ENCODE measurements around the gene RAD18.

The RAD18 gene

DNA sequence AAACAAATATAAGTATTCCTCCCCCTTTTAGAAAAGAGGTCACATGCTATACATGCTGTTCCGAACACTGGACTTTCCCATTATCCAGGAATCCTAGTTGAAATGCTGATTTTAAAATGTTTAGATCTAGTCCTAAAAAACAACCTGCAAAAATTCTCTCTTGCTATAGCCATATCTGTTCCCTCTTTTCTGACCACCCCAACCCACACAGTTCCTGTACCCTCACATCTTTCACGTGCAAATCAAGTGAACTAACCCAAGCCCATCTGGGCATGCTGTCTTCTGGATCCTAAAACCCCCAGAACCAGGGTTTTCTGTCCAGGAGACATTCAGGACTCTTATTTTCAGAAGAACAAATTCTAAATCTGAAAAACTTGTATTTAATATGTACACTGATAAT, 67.4 kb downstream of the RAD18 start:
- H3K4me3 ChIP-seq (ENCODE audit: low read length), result no peak overlapping the region
- H4K20me1 ChIP-seq (ENCODE audit: control insufficient read depth, insufficient read depth, low read depth, low read length), result no peaks in the 10 kb centered on the region
- peaks cover 58% of the 10 kb centered on the region for H3K36me3 ChIP-seq (ENCODE audit: control insufficient read depth, low read length)
- H3F3A ChIP-seq (ENCODE audit: control insufficient read depth, insufficient read depth), result no peaks in the 10 kb centered on the region
- H3K4me1 ChIP-seq (ENCODE audit: control insufficient read depth, low read length), result no peaks in the 10 kb centered on the region
- no peaks in the 10 kb centered on the region for H3K9me3 ChIP-seq (ENCODE audit: control insufficient read depth, insufficient read depth, low read length)
- no peak overlapping the region for H3K4me2 ChIP-seq (ENCODE audit: low read length)
- no peaks in the 10 kb centered on the region for H3K9me2 ChIP-seq (replicated peaks; ENCODE audit: control insufficient read depth, low read length)
- no peak overlapping the region for H3K27ac ChIP-seq (ENCODE audit: low read depth, low read length)
- TF ChIP-seq EZH2phosphoT487 (IDR thresholded peaks at IDR 0.05; ENCODE audit: borderline replicate concordance, low read length) (no peak), CTCF (IDR thresholded peaks at IDR 0.05; ENCODE audit: low read depth, low read length, poor library complexity, severe bottlenecking) (no peak)
- no peaks in the 10 kb centered on the region for H3K79me2 ChIP-seq (ENCODE audit: control insufficient read depth, low read length)
- no peaks in the 10 kb centered on the region for H3K27me3 ChIP-seq (ENCODE audit: control insufficient read depth, low read length)

DNA sequence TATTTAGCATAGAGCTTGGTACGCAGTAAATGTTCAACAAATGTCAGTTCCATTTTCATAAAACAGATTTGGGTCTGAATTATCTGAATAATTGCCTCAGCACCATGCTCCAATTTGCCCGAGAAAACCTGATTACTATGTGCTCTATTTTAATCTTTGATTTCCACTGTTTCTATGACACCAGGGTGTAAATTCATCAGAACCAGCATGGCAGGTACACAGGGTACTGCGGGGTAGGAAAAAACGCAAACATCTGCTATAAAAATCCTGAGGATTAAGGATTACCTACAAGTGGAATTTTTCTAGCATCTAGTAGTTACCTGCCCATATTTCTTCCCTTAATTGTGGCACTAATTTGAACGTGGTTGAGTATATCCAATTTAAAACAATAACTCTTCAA, 70.3 kb downstream of the RAD18 start:
- Histone ChIP-seq H3K27me3 (ENCODE audit: control insufficient read depth, low read length) (no peaks in the 10 kb centered on the region), H3K27ac (ENCODE audit: low read depth, low read length) (no peak overlapping the region), H3K9me2 (replicated peaks; ENCODE audit: control insufficient read depth, low read length) (no peaks in the 10 kb centered on the region), H3K36me3 (ENCODE audit: control insufficient read depth, low read length) (peaks cover 51% of the 10 kb centered on the region), H3K79me2 (ENCODE audit: control insufficient read depth, low read length) (no peaks in the 10 kb centered on the region), H3K4me3 (ENCODE audit: low read length) (no peak overlapping the region), H4K20me1 (ENCODE audit: control insufficient read depth, insufficient read depth, low read depth, low read length) (no peaks in the 10 kb centered on the region), H3K9me3 (ENCODE audit: control insufficient read depth, insufficient read depth, low read length) (no peaks in the 10 kb centered on the region), H3K4me1 (ENCODE audit: control insufficient read depth, low read length) (no peaks in the 10 kb centered on the region), H3F3A (ENCODE audit: control insufficient read depth, insufficient read depth) (no peaks in the 10 kb centered on the region), H3K4me2 (ENCODE audit: low read length) (no peak overlapping the region)
- TF ChIP-seq CTCF (IDR thresholded peaks at IDR 0.05; ENCODE audit: low read depth, low read length, poor library complexity, severe bottlenecking) (no peak), EZH2phosphoT487 (IDR thresholded peaks at IDR 0.05; ENCODE audit: borderline replicate concordance, low read length) (no peak)

GRCh38 chr3:8891774-8892173, 71.5 kb downstream of the RAD18 start:
- Histone ChIP-seq H3K4me1 (ENCODE audit: control insufficient read depth, low read length) (no peaks in the 10 kb centered on the region), H3K4me2 (ENCODE audit: low read length) (no peak overlapping the region), H3K4me3 (ENCODE audit: low read length) (no peak overlapping the region), H3K9me3 (ENCODE audit: control insufficient read depth, insufficient read depth, low read length) (no peaks in the 10 kb centered on the region), H3K27me3 (ENCODE audit: control insufficient read depth, low read length) (no peaks in the 10 kb centered on the region), H3K27ac (ENCODE audit: low read depth, low read length) (no peak overlapping the region), H3K79me2 (ENCODE audit: control insufficient read depth, low read length) (no peaks in the 10 kb centered on the region), H3K9me2 (replicated peaks; ENCODE audit: control insufficient read depth, low read length) (no peaks in the 10 kb centered on the region), H3F3A (ENCODE audit: control insufficient read depth, insufficient read depth) (no peaks in the 10 kb centered on the region), H4K20me1 (ENCODE audit: control insufficient read depth, insufficient read depth, low read depth, low read length) (no peaks in the 10 kb centered on the region), H3K36me3 (ENCODE audit: control insufficient read depth, low read length) (peaks cover 56% of the 10 kb centered on the region)
- TF ChIP-seq CTCF (IDR thresholded peaks at IDR 0.05; ENCODE audit: low read depth, low read length, poor library complexity, severe bottlenecking), result no peak
- no peak for TF ChIP-seq EZH2phosphoT487 (IDR thresholded peaks at IDR 0.05; ENCODE audit: borderline replicate concordance, low read length)

DNA sequence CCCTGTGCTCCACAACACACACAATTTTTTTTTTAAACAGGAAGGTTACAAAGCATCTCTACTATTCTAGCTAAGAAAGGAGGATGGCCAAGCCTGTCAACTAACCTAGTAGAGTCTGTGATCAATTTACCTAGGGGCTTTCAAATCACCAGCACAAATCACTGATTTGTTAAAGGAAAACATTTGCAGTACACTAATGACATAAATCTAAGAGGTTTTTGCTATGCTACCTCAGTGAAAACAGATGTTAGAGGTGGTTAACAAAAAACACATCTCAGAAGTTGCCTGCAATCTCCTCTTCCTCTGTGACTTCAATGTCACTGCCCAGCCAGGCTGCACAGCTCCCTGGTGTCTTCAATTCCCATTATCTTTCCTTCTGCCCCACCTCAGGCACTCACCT, 72.0 kb downstream of the RAD18 start:
- peaks cover 57% of the 10 kb centered on the region for H3K36me3 ChIP-seq (ENCODE audit: control insufficient read depth, low read length)
- no peaks in the 10 kb centered on the region for H3K9me2 ChIP-seq (replicated peaks; ENCODE audit: control insufficient read depth, low read length)
- no peaks in the 10 kb centered on the region for H3F3A ChIP-seq (ENCODE audit: control insufficient read depth, insufficient read depth)
- H4K20me1 ChIP-seq (ENCODE audit: control insufficient read depth, insufficient read depth, low read depth, low read length), result no peaks in the 10 kb centered on the region
- H3K4me2 ChIP-seq (ENCODE audit: low read length), result no peak overlapping the region
- H3K79me2 ChIP-seq (ENCODE audit: control insufficient read depth, low read length), result no peaks in the 10 kb centered on the region
- no peak overlapping the region for H3K27ac ChIP-seq (ENCODE audit: low read depth, low read length)
- H3K27me3 ChIP-seq (ENCODE audit: control insufficient read depth, low read length), result no peaks in the 10 kb centered on the region
- H3K4me3 ChIP-seq (ENCODE audit: low read length), result no peak overlapping the region
- H3K9me3 ChIP-seq (ENCODE audit: control insufficient read depth, insufficient read depth, low read length), result no peaks in the 10 kb centered on the region
- TF ChIP-seq EZH2phosphoT487 (IDR thresholded peaks at IDR 0.05; ENCODE audit: borderline replicate concordance, low read length) (no peak), CTCF (IDR thresholded peaks at IDR 0.05; ENCODE audit: low read depth, low read length, poor library complexity, severe bottlenecking) (no peak)
- no peaks in the 10 kb centered on the region for H3K4me1 ChIP-seq (ENCODE audit: control insufficient read depth, low read length)
